Uterus (tissue), 2 donors: ENCODE data around the gene MED25.

Source experiments
- POLR2A ChIP-seq, 2 donors: fragments of 450-650 bp; IDR thresholded peaks; one replicate each; pipeline ENCODE4 v1.6.1; 2016; ENCODE audit warnings: antibody characterized with exemption in 2 of 2, mild to moderate bottlenecking in 1 of 2, moderate library complexity in 1 of 2
- TF ChIP-seq, protein P1 (sequence below), 4 experiments: fragments of 200-600 bp in 2 of 4; fragments of 450-650 bp in 2 of 4; sonication (generic) in 2 of 4; IDR thresholded peaks; one replicate each; pipeline ENCODE4 v1.5.1; 2016 to 2019; ENCODE audit warnings: antibody characterized with exemption in 4 of 4, mild to moderate bottlenecking in 2 of 4, moderate library complexity in 1 of 4

DNA sequence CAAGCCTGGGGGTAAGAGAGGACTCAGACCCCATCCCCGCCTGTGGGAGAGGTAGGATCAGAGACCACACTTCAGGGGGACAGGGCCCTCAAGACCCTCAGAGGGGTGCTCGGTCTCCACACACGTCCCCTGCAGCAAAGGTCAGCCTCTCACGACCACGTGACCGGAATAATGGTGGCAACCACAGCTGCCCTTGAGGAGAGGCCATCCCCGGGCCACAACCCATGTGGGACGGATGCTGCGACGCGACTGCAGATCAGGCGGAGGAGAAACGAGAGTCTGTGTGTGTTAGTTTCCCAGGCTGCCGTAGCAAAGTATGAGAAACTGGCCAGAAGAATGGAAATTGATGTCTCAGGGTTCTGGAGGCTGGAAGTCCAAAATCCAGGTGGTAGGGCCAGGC is 8.9 kb downstream of the MED25 start:
- TF ChIP-seq, protein P1, sequence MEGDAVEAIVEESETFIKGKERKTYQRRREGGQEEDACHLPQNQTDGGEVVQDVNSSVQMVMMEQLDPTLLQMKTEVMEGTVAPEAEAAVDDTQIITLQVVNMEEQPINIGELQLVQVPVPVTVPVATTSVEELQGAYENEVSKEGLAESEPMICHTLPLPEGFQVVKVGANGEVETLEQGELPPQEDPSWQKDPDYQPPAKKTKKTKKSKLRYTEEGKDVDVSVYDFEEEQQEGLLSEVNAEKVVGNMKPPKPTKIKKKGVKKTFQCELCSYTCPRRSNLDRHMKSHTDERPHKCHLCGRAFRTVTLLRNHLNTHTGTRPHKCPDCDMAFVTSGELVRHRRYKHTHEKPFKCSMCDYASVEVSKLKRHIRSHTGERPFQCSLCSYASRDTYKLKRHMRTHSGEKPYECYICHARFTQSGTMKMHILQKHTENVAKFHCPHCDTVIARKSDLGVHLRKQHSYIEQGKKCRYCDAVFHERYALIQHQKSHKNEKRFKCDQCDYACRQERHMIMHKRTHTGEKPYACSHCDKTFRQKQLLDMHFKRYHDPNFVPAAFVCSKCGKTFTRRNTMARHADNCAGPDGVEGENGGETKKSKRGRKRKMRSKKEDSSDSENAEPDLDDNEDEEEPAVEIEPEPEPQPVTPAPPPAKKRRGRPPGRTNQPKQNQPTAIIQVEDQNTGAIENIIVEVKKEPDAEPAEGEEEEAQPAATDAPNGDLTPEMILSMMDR (IDR thresholded peaks at IDR 0.05) = no peak
- no peak for TF ChIP-seq POLR2A (IDR thresholded peaks at IDR 0.05)
